Duodenal mucosa (tissue), 2 donors: Measurements from ENCODE around the gene SLC15A5.

ENCODE experiments used
- H3K27ac ChIP-seq: one replicate; pipeline ENCODE4 v1.7.0; 2013; ENCODE audit warnings: low read depth, low read length
- H3K27me3 ChIP-seq, 2 donors: one replicate each; pipeline ENCODE4 v1.7.0; 2013; ENCODE audit warnings: low read length in 2 of 2, control low read depth in 1 of 2; ENCODE audit not compliant: insufficient read depth in 2 of 2, control insufficient read depth in 1 of 2
- H3K36me3 ChIP-seq, 2 donors: one replicate each; pipeline ENCODE4 v1.7.0; 2013; ENCODE audit warnings: low read length in 2 of 2, control low read depth in 1 of 2; ENCODE audit not compliant: insufficient read depth in 2 of 2, control insufficient read depth in 1 of 2
- H3K4me1 ChIP-seq, 2 donors: one replicate each; pipeline ENCODE4 v1.7.0; 2013; ENCODE audit warnings: low read length in 2 of 2, control low read depth in 1 of 2; ENCODE audit not compliant: insufficient read depth in 2 of 2, control insufficient read depth in 1 of 2
- H3K4me3 ChIP-seq, 2 donors: one replicate each; pipeline ENCODE4 v1.7.0; 2013; ENCODE audit warnings: low read length in 2 of 2, low read depth in 1 of 2
- H3K9ac ChIP-seq, 2 donors: one replicate each; pipeline ENCODE4 v1.7.0; 2013; ENCODE audit warnings: low read length in 2 of 2, low read depth in 1 of 2
- H3K9me3 ChIP-seq, 2 donors: one replicate each; pipeline ENCODE4 v1.7.0; 2013; ENCODE audit warnings: low read length in 2 of 2, control low read depth in 1 of 2; ENCODE audit not compliant: control insufficient read depth in 1 of 2

The SLC15A5 gene

DNA sequence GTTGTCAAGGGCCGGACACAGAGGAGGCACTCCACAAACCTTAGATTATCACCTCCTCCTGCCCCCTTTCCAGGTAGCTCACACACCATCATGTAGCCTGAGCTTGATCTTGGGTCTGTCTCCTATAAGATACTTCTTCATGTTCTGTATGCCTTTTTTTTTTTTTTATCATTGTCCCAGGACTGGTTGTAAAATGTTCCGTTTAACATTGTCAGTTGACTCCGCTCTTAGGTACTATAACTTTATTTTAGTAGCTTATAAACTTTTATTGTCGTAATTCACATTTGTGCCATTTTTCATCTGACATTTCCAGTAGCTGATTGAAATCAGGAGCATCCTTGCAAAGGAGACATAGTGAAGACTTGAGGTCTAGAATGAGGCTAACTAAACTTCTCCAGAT lies 79.9 kb downstream of the SLC15A5 start:
- Histone ChIP-seq H3K4me3 (no peak overlapping the region), H3K9ac (no peak overlapping the region), H3K4me1 (no peaks in the 10 kb centered on the region), H3K27ac (no peak overlapping the region), H3K36me3 (no peaks in the 10 kb centered on the region), H3K27me3 (no peaks in the 10 kb centered on the region), H3K9me3 (no peaks in the 10 kb centered on the region)

DNA sequence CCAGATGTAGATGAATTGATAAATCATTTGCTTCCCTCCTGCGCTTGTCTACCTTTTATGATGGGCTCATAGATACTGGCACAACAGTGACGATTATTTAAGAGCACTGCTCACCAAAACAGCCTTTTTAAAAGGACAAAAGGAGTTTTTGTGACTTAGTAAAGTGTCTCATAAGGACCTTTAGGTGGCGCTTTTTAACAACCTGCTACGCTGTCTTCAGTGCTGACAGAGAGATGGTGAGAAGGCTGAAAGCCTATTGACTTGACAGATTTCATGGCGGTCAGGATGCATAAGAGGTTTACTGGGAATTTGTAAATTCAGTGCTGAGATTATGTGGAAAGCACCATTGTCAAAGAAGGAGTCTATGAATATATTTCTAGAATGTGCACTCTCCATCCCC lies 87.6 kb downstream of the SLC15A5 start:
- no peaks in the 10 kb centered on the region for H3K27me3 ChIP-seq
- H3K9me3 ChIP-seq: no peaks in the 10 kb centered on the region
- no peak overlapping the region for H3K9ac ChIP-seq
- H3K4me1 ChIP-seq: no peaks in the 10 kb centered on the region
- no peak overlapping the region for H3K4me3 ChIP-seq
- H3K36me3 ChIP-seq: no peaks in the 10 kb centered on the region
- no peak overlapping the region for H3K27ac ChIP-seq

DNA sequence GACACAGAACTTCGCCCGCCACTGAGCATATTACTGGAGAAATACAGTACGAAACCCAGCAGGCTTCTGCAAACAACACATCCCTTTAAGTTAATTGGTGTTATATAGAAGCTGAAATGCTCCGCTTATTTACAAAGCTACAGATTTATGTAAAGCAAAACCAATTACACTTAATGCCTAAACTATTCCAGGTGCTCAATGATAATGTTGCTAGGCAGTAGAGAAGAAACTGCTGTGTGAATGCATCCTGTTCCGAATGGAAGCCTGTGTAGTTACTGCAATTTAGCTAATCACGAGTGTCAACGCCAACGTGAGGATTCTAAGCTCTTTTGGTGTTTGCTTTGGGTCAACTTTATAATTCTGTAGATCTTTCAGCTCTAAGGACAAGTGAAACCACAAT lies 89.8 kb downstream of the SLC15A5 start:
- Histone ChIP-seq H3K36me3 (no peaks in the 10 kb centered on the region), H3K27ac (no peak overlapping the region), H3K9me3 (no peaks in the 10 kb centered on the region), H3K4me3 (no peak overlapping the region), H3K9ac (no peak overlapping the region), H3K27me3 (no peaks in the 10 kb centered on the region), H3K4me1 (no peaks in the 10 kb centered on the region)

DNA sequence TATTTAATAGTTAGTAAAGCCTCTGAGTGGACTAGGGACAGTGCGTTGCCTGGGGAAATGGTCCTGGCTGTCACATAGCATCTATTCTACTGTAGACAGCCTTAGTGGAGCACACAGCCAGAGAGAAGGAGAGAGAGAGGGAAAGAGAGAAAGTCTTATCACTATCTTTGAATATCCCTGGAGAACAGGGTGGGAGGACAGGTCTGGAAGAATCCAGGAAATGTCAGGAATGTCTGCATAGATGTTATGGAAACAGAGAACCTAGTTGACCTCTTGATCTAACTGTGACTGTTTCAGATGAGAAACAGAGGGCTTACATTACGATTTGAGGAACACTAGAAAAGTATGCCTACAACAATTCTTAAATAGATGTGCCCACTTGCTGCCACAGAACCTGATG lies 92.8 kb downstream of the SLC15A5 start:
- H3K27ac ChIP-seq: no peak overlapping the region
- no peaks in the 10 kb centered on the region for H3K4me1 ChIP-seq
- no peak overlapping the region for H3K9ac ChIP-seq
- H3K27me3 ChIP-seq: no peaks in the 10 kb centered on the region
- H3K9me3 ChIP-seq: peaks cover 0 to 2% of the 10 kb centered on the region in 2 donors
- no peak overlapping the region for H3K4me3 ChIP-seq
- no peaks in the 10 kb centered on the region for H3K36me3 ChIP-seq

DNA sequence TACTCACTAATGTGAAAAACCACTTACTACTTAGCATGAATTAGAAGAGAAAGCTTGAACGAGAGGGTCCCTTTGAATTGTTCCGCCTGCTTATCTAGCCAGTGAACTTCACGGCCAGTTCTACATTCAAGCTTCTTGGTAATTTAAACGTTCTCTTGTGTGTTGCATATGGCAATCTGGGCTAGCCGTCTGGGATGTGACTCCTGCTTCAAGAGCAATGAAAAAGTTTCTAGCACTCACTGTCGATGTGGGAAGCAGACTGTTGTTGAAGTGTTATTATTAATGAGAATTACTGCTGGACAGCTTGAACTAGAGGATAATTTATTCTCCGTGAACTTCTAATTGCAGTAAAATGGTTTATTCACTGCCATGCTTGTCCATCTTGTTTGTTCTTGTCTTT lies 93.9 kb downstream of the SLC15A5 start:
- Histone ChIP-seq H3K36me3 (no peaks in the 10 kb centered on the region), H3K9me3 (peaks cover 0 to 2% of the 10 kb centered on the region in 2 donors), H3K27ac (no peak overlapping the region), H3K4me1 (no peaks in the 10 kb centered on the region), H3K4me3 (no peak overlapping the region), H3K9ac (no peak overlapping the region), H3K27me3 (no peaks in the 10 kb centered on the region)

DNA sequence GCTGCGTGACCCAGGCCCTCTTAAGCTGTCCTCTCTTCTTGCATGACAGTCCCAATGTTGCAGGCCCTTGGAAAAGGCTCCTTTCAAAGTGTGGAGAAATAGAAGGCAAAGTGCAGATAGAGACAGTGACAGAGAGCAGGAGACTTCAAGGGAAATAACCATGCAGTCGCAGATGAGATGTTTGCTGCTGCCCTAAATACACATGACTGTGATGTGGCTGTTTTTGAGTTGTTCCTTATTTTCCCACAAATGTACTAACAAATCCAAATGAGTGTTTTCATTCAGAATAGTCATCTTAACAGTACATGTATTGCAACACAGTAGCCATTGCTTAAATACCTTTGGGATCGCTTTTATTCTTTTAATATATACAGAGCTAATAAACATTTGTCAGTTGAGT lies 101.6 kb downstream of the SLC15A5 start:
- Histone ChIP-seq H3K4me3 (no peak overlapping the region), H3K36me3 (no peaks in the 10 kb centered on the region), H3K4me1 (no peaks in the 10 kb centered on the region), H3K9ac (no peak overlapping the region), H3K27ac (no peak overlapping the region), H3K9me3 (peaks cover 0 to 2% of the 10 kb centered on the region in 2 donors), H3K27me3 (no peaks in the 10 kb centered on the region)

DNA sequence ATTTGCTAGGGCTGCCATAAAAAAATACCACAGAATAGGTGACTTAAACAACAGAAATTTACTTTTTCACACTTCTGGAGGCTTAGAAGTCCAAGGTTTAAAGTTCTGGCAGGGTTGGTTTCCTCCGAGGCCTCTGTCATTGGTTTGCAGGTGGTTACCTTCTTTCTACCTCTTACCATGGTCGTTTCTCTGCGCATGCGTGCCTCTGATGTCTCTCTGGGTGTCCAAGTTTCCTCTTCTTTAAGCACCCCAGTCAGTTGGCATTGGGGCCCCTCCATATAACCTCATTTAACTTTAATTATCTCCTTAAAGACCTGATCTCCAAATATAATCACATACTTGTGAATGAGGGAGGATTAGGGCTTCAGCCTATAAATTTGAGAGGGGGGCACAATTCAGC lies 103.2 kb downstream of the SLC15A5 start:
- Histone ChIP-seq H3K4me3 (no peak overlapping the region), H3K9me3 (no peaks in the 10 kb centered on the region), H3K36me3 (no peaks in the 10 kb centered on the region), H3K9ac (no peak overlapping the region), H3K27me3 (no peaks in the 10 kb centered on the region), H3K4me1 (no peaks in the 10 kb centered on the region), H3K27ac (no peak overlapping the region)

DNA sequence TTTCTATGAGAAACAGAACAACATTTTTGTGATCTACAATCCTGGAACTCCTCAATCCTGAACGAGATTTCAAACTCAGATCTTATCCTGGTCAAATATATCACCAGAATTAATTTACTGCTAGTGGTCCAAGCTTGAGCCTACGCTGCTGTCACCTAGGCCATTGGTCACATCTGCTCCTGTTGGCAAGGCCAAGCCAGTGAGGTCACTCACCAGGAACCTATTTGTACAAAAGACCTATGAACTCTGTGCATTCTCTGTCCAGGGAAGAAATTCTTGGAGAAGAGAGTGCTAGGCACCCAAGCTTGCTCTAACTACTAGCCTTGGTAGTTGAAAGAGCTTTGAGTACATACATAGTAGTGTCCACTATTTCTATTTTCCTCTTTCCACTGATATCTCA lies 106.1 kb downstream of the SLC15A5 start:
- Histone ChIP-seq H3K27me3 (no peaks in the 10 kb centered on the region), H3K36me3 (no peaks in the 10 kb centered on the region), H3K4me1 (peaks cover 0 to 4% of the 10 kb centered on the region in 2 donors), H3K9ac (no peak overlapping the region), H3K4me3 (no peak overlapping the region), H3K9me3 (no peaks in the 10 kb centered on the region), H3K27ac (no peak overlapping the region)

DNA sequence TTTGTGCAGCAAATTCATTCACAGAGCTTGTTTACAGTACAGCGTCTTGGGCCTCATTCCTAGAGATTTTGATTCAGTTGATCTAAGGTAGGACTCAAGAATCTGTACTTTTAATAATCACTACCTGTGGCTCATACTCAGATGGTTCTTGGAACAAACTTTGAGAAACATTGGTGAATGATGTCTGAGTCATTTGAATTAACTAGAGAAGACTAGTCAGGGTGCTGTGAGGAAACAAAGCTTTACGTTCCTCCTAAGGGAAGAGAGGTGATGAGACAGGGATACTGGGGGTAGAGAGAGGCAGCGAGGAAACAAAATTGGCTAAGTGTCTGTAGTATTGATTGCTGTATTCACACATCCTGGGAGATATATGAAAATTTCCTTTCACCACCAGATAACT lies 109.4 kb downstream of the SLC15A5 start:
- Histone ChIP-seq H3K9ac (no peak overlapping the region), H3K27me3 (no peaks in the 10 kb centered on the region), H3K4me1 (peaks cover 0 to 4% of the 10 kb centered on the region in 2 donors), H3K27ac (no peak overlapping the region), H3K9me3 (no peaks in the 10 kb centered on the region), H3K36me3 (no peaks in the 10 kb centered on the region), H3K4me3 (no peak overlapping the region)

DNA sequence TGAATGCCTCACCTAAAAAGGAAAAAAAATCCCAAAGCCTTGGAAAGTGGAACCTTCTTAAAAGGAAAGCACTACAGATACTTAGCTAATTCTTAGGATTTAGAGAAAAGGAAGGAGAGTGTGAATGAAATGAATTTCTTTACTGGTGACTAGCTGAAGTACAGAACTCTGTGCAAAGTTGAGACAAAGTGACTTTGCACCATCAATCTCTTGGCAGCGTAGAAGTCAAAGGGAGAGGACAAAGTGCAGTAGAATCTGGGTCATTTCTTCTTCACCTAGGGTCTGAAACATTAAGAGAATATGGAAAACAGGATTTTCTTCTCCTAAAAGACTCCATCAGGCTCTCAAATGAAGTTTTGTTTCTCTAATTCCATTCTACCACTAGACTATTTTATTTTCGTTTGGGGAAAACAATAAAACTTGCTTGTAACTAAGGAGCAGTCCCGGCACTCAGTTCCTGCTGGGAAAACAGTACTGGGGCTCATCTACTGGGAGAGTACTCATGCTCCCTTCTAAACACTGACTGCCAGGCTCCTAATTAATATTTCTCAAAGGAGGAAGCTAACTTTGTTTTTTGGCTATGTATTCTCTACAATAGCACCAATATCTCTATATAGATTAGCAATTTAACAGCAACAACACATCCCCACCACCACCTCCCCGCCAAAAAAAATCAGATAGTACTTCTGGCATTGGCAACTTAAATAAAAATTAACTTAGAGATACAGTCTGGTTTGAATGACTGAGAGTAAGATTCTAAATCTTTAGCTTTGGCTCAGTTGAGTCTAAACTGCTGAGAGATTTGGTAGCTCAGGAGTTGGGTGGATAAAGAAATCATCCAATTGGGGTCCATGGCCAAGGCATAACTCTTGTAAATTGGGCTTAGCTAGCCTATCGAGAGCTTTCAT lies 110.7 kb downstream of the SLC15A5 start:
- no peak overlapping the region for H3K9ac ChIP-seq
- H3K27me3 ChIP-seq: no peaks in the 10 kb centered on the region
- no peak overlapping the region for H3K4me3 ChIP-seq
- H3K9me3 ChIP-seq: no peaks in the 10 kb centered on the region
- peaks cover 0 to 4% of the 10 kb centered on the region in 2 donors for H3K4me1 ChIP-seq
- H3K27ac ChIP-seq: no peak overlapping the region
- H3K36me3 ChIP-seq: no peaks in the 10 kb centered on the region
